Lung (tissue), 12 donors: Measurements from ENCODE around the gene MEF2D. TPM values are rescaled to one million over a fixed set of nuclear protein-coding genes. Genes with fewer than 3 reads are reported as not detected.

Source experiments
- ATAC-seq: fragments of 200-7000 bp; cut with Tn5 transposase; one replicate; pipeline ENCODE4 v1.9.1; 2020; ENCODE audit warnings: moderate number of reproducible peaks; ENCODE audit not compliant: insufficient read depth, low FRiP score
- DNase-seq, 3 donors: peaks; one replicate each; pipeline ENCODE4 v3.0.0-alpha.2; 2013 to 2017
- H3K27ac ChIP-seq, 2 donors: one replicate each; pipeline ENCODE4 v1.5.1; 2013; ENCODE audit warnings: mild to moderate bottlenecking in 2 of 2, moderate library complexity in 2 of 2, control low read depth in 1 of 2, inconsistent platforms in 1 of 2, low read depth in 1 of 2, low read length in 1 of 2
- H3K27me3 ChIP-seq, 3 donors: one replicate each; pipeline ENCODE4 v1.5.1; 2013; ENCODE audit warnings: low read length in 2 of 3; ENCODE audit not compliant: control insufficient read depth in 3 of 3, insufficient read depth in 3 of 3
- H3K36me3 ChIP-seq, 4 donors: one replicate each; pipeline ENCODE4 v1.5.1; 2013; ENCODE audit warnings: low read length in 4 of 4, mild to moderate bottlenecking in 1 of 4, moderate library complexity in 1 of 4; ENCODE audit not compliant: control insufficient read depth in 4 of 4, insufficient read depth in 4 of 4
- H3K4me1 ChIP-seq, 5 donors: one replicate each; pipeline ENCODE4 v1.5.1; 2013; ENCODE audit warnings: low read length in 5 of 5, mild to moderate bottlenecking in 2 of 5, moderate library complexity in 1 of 5; ENCODE audit not compliant: control insufficient read depth in 5 of 5, insufficient read depth in 5 of 5
- H3K4me3 ChIP-seq: one replicate; pipeline ENCODE4 v1.5.1; 2013; ENCODE audit warnings: mild to moderate bottlenecking, control low read depth, moderate library complexity
- H3K9ac ChIP-seq, 2 donors: one replicate each; pipeline ENCODE4 v1.5.1; 2013; ENCODE audit warnings: low read length in 2 of 2, control low read depth in 1 of 2; ENCODE audit not compliant: insufficient read depth in 1 of 2
- H3K9me3 ChIP-seq, 4 donors: one replicate each; pipeline ENCODE4 v1.5.1; 2013; ENCODE audit warnings: low read length in 3 of 4, mild to moderate bottlenecking in 1 of 4, moderate library complexity in 1 of 4; ENCODE audit not compliant: control insufficient read depth in 4 of 4, insufficient read depth in 3 of 4
- WGBS, 2 donors: extraction: QIAGEN DNeasy Blood & Tissue Kit; methylation state at CpG; one replicate each; pipeline ENCODE4 v1.1.7; 2013; 5-methylcytosine and 5-hydroxymethylcytosine counted together
- polyA plus RNA-seq, 2 donors: library from polyadenylated mRNA; stranded (reverse); fragments of 200-250 nt; gene quantifications; one replicate each; pipeline ENCODE4 v1.2.1, GENCODE V29; 2013
- total RNA-seq, 2 donors: library from RNA; depleted of rRNA in 1 of 2; stranded (reverse); fragments of >200 nt in 1 of 2; gene quantifications; one replicate each; pipeline ENCODE4 v1.2.1, GENCODE V29; 2014 to 2021
- TF ChIP-seq, protein P1 (sequence below): IDR thresholded peaks from 2 replicates; pipeline ENCODE4 v1.5.1; 2012; ENCODE audit warnings: mild to moderate bottlenecking; ENCODE audit errors: control extremely low read depth, extremely low read depth
- donor health status: control.
- donor health status: control.
- donor health status: Bipolar disorder and iron deficiency.
- donor health status: healthy.
- donor health status: DM: yes; HTN: yes; CAD: no.

Gene MEF2D
- total and polyA plus RNA-seq, 4 donors: 23.0 to 52.5 (median 23.1) TPM

DNA sequence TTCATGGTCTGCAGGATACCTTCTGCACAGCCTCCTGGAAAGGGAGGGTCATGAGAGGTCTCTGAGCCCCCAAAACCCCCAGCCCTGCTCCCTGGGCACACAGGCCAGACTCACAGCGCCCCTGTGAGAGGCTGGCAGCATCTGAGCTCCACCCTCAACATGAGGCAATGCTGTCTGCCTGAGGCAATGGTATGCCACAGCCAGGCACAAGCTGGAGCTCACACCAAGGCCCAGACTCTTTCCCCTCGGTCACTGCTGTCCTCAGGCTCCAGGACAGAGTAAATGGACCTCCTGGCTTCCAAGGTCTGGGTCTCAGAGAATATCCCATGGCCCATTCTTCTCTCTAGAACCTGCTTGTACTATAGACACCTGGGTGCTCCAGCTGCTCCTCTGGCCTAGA, 17.2 kb downstream of the MEF2D start:
- 88 to 91% methylated on average over 2 of the region's 2 CpGs for WGBS, 2 donors
- Histone ChIP-seq H3K27me3 (no peaks in the 10 kb centered on the region), H3K4me3 (no peak overlapping the region), H3K9me3 (no peaks in the 10 kb centered on the region), H3K36me3 (peaks cover 18 to 48% (median 36%) of the 10 kb centered on the region in 4 donors), H3K9ac (no peak overlapping the region), H3K4me1 (peaks cover 0 to 26% (median 2%) of the 10 kb centered on the region in 5 donors), H3K27ac (no peak overlapping the region)
- DNase-seq (no peak), ATAC-seq (no peak)
- TF ChIP-seq, protein P1, sequence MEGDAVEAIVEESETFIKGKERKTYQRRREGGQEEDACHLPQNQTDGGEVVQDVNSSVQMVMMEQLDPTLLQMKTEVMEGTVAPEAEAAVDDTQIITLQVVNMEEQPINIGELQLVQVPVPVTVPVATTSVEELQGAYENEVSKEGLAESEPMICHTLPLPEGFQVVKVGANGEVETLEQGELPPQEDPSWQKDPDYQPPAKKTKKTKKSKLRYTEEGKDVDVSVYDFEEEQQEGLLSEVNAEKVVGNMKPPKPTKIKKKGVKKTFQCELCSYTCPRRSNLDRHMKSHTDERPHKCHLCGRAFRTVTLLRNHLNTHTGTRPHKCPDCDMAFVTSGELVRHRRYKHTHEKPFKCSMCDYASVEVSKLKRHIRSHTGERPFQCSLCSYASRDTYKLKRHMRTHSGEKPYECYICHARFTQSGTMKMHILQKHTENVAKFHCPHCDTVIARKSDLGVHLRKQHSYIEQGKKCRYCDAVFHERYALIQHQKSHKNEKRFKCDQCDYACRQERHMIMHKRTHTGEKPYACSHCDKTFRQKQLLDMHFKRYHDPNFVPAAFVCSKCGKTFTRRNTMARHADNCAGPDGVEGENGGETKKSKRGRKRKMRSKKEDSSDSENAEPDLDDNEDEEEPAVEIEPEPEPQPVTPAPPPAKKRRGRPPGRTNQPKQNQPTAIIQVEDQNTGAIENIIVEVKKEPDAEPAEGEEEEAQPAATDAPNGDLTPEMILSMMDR: no peak

DNA sequence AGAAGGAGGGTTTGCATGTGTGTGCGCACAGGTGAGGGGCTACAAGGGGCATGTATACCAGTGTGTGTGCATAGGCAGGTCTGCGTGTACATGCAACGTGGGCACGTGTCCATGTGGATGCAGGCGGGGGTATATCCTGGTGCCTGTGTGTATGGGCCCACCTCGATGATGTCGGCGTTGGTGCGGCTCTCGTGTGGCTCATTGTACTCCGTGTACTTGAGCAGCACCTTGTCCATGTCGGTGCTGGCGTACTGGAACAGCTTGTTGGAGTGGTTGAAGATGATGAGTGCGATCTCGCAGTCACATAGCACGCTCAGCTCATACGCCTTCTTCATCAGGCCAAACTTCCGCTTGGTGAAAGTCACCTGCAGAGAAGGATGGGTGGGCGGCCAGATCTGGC, 18.3 kb downstream of the MEF2D start:
- Histone ChIP-seq H3K27ac (no peak overlapping the region), H3K9me3 (no peaks in the 10 kb centered on the region), H3K36me3 (peaks cover 18 to 58% (median 43%) of the 10 kb centered on the region in 4 donors), H3K4me1 (peaks cover 0 to 25% (median 0%) of the 10 kb centered on the region in 5 donors), H3K27me3 (no peaks in the 10 kb centered on the region), H3K9ac (no peak overlapping the region), H3K4me3 (no peak overlapping the region)
- DNase-seq (no peak), ATAC-seq (no peak)
- TF ChIP-seq, protein P1: no peak
- WGBS, 2 donors: 91 to 94% methylated on average over 19 of the region's 19 CpGs

DNA sequence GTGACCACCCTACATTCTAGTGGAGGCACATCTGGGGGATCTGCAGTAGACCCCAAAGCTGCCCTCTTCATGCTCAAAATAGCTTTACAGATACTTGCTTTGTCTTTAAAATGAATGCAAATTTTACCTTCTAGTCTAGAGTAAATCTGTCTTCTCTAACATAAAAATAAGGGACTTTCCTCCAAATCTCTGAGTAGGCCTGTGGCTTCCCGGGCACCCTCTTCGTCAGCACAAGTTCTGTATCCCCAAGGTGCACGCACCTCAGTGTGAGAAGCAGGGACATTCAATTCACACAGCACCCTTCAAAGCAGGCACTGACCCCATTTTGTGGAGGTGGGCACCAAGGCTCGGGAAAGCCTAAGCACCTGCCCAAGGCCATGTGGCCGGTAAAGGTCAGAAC, 19.0 kb downstream of the MEF2D start:
- H3K27ac ChIP-seq: no peak overlapping the region
- H3K27me3 ChIP-seq: no peaks in the 10 kb centered on the region
- TF ChIP-seq, protein P1: no peak
- DNase-seq (no peak), ATAC-seq (no peak)
- no peaks in the 10 kb centered on the region for H3K9me3 ChIP-seq
- H3K4me3 ChIP-seq: no peak overlapping the region
- peaks cover 23 to 63% (median 50%) of the 10 kb centered on the region in 4 donors for H3K36me3 ChIP-seq
- 87 to 92% methylated on average over 5 of the region's 5 CpGs for WGBS, 2 donors
- H3K9ac ChIP-seq: no peak overlapping the region
- H3K4me1 ChIP-seq: peaks cover 0 to 20% (median 0%) of the 10 kb centered on the region in 5 donors
